Mucosa of gallbladder (tissue), 1 donor: ENCODE measurements around the gene TCF25. TPM values are rescaled to one million over a fixed set of nuclear protein-coding genes. Genes with fewer than 3 reads are reported as not detected.
"Not testable (repeated sequence)": the region's sequence is repeated elsewhere in the genome, so short reads cannot be mapped to it uniquely, and the experiment has no call there.

ENCODE experiments used
- DNase-seq: peaks from one replicate; pipeline ENCODE4 v3.0.0-alpha.2; 2020; ENCODE audit warnings: low spot score
- total RNA-seq: library from RNA; stranded (reverse); gene quantifications from one replicate; pipeline ENCODE4 v1.2.1, GENCODE V29; 2021
- donor health status: DM: no; HTN: no; CAD: no.

The TCF25 gene
- total RNA-seq, 1 donor from 2014 or later, result 175 TPM

DNA sequence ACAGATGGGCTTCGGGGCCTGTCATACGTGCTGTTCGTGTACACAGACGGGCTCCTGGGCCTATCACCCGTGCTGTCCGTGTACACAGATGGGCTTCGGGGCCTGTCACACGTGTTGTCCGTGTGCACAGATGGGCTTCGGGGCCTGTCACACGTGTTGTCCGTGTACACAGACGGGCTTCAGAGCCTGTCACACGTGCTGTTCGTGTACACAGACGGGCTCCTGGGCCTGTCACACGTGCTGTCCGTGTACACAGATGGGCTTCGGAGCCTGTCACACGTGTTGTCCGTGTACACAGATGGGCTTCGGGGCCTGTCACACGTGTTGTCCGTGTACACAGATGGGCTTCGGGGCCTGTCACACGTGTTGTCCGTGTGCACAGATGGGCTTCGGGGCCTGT is 5.7 kb downstream of the TCF25 start:
- not testable (repeated sequence) for DNase-seq

GRCh38 chr16:89880477-89881367 is 7.3 kb downstream of the TCF25 start:
- no peak for DNase-seq

DNA sequence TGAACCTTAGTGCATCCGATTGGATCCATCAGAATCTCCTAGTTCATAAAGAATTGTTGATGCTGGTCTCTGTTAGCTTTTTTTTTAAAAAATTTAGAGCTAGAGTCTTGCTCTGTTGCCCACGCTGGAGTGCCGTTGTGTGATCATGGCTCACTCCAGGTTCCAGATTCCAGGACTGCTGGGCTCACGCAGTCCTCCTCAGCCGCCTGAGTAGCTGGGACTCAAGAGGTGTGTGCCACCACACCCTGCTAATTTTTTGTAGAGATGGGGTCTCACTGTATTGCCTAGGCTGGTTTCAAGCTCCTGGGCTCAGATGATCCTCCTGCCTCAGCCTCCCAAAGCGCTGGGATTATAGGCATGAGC is 8.0 kb downstream of the TCF25 start:
- no peak for DNase-seq

DNA sequence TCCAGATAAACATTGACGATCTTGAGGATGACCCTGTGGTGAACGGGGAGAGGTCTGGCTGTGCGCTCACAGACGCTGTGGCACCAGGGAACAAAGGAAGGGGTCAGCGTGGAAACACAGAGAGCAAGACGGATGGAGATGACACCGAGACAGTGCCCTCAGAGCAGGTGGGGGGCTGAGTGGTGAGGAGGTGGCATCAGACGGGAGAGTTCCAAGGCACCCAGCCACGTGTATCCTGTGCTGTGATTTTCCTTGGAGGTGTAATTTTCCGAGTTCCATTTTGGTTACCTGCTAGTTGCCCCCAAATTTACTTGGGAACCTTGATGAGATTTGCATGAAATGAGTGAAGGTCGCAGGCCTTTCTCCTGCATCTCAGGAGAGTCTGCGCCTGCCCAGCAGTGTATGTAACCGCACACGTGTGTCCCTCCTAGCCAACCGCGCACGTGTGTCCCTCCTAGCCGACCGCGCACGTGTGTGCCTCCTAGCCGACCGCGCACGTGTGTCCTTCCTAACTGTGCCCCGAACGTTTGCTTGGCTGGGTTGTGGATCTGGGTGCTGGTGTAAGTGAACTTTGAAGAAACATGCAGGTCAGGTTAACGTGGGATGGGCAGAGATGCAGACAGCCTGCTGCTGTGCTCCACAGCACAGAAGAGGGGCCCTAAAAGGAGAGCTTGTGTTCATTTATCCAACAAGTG is 10.1 kb downstream of the TCF25 start:
- DNase-seq, result no peak

- no peak for DNase-seq
Observed at GRCh38 chr16:89884041-89884421, 10.6 kb downstream of the TCF25 start.

- no peak for DNase-seq
Observed at GRCh38 chr16:89887243-89887642, 13.9 kb downstream of the TCF25 start.

- no peak for DNase-seq
Observed at GRCh38 chr16:89890200-89890599, 16.8 kb downstream of the TCF25 start.

DNA sequence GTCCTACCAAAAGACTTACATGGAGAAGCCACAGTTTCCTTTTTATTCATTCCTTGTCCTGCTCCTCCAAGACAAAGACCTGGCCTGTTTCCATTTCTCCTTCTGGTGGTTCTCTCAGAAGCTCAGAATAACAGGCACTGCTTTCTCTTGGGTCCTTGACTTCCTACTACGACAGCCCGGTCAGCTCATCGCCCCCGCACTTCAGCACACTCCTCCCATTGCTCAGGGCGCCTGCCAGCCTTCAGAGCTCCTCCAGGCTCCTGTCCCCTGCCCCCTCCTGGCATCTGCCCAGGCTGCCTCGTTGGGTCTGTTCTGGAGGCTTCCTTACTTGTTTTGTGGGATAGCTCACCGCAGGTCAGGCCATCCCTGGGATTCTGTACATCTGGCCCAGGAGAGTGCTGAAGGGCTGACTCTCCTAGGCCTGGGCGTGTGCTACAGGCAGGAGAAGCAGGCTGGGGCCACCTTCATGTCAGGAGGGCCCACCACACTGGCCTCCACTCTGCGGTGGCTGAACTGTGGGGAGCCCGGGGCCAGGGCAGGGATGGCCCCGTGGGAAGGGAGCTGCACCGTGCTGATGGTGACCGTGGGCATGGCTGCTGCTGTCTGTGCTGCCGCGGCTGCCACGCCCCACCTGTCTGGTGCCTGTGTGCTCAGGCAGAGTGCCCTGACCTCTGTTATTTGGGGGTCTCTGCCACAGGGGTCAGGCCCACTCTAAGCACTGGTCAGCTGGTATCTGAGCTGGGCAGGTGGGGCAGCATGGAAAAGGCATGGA is 17.7 kb downstream of the TCF25 start:
- DNase-seq, result no peak

DNA sequence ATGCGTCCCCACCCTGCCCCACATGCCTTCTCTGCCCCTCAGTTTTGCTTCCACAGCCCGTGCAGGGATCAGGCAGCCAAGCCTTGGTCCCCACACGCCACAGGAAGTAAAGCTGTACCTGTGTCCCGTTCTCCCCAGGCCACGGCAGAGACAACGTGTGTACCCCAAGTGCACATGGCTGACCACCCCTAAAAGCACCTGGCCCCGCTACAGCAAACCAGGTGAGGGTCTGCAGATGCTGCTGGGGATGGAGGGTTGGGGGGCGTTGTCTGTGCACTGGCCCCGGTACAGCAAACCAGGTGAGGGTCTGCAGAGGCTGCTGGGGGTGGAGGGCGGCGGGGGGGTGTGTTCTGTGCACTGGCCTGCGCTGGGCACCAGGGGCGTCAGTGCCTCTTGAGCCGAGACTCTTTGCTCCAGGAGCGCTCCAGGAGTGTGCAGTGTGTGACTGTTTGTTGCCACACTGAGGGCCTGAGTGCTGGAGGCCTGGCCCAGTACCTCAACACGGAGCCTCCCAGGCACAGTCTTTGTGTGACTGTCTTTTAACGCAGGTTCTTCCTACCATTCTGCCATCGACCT is 18.8 kb downstream of the TCF25 start:
- DNase-seq, result no peak

DNA sequence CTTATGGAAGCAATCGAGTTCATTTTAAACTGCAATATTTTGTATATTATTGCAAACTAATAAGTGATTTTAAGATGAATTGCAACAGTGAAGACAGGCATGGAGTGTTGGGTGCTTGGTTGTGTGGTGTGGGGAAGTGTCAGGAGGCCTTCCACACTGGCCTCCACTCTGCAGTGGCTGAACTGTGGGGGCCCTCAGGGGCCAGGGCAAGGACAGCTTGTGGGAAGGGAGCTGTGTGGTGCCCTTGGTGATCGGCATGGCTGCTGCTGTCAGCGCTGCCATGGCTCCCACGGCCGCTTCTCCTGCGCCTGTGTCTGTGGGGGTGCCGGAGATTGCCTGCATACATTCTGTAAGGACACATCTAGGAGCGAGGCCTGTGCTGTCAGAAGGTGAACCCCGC is 19.2 kb downstream of the TCF25 start:
- DNase-seq, result no peak

DNA sequence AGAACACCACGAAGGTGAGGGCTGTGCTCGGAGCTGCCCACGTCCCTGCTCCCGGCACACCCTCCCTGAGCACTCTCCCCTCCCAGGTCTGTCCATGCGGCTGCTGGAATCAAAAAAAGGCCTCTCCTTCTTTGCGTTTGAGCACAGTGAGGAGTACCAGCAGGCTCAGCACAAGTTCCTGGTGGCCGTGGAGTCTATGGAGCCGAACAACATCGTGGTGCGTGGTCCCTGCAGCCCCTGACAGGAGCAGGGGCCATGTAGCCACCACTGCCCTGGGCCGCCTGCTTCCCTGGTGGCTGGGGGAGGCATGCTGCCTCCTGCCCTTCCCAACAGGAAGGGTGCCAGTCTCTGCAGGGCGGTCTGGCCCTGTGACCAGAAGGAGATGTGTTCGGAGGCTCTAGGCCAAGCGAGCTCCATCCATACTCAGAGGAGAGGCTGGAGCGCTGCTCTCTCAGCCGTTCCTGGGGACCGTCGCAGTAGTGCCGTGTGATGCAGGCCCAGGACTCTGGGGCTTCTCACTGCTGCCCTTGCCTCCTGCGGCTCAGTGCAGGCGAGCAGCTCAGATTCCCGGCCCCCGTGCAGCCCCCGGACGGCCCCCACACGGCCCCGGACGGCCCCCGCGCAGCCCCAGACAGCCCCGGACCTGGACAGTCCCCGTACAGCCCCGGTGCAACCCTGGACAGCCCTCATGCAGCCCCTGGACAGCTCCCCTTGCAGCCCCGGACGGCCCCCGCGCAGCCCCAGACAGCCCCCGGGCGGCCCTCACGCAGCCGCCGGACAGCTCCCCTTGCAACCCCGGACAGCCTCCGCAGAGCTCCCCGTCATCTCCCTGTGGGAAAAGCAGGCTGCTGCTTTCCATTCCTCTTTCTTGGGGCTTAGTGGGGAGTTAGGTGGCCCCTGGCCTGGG is 20.5 kb downstream of the TCF25 start:
- DNase-seq, result no peak

GRCh38 chr16:89895482-89896250 is 22.3 kb downstream of the TCF25 start:
- DNase-seq, result no peak

GRCh38 chr16:89897204-89897603 is 23.8 kb downstream of the TCF25 start:
- no peak for DNase-seq

- no peak for DNase-seq
Observed at GRCh38 chr16:89898201-89898967, 25.0 kb downstream of the TCF25 start.

- DNase-seq, result no peak
Observed at GRCh38 chr16:89899879-89900481, 26.6 kb downstream of the TCF25 start.

GRCh38 chr16:89900885-89901284 is 27.5 kb downstream of the TCF25 start:
- DNase-seq, result no peak

DNA sequence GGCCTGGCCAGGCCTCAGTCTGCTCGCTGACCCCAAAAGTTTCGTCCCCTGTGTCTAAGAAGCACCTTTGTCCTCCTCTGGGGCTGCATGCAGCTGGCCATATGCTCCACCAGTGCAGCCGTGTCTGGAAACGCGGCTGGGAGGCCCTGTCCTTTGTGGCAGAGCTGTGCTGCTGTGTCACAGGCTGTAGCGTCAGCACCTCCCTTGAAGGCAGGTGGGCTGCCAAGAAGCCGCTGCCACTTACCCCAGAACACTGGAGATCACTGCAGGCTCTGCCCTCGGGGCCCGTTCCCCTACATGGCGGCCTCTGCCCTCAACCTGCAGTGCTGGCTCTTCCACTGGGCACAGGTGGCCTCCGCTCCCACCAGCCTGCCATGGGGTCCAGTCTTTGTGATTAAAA is 29.6 kb downstream of the TCF25 start:
- no peak for DNase-seq

DNA sequence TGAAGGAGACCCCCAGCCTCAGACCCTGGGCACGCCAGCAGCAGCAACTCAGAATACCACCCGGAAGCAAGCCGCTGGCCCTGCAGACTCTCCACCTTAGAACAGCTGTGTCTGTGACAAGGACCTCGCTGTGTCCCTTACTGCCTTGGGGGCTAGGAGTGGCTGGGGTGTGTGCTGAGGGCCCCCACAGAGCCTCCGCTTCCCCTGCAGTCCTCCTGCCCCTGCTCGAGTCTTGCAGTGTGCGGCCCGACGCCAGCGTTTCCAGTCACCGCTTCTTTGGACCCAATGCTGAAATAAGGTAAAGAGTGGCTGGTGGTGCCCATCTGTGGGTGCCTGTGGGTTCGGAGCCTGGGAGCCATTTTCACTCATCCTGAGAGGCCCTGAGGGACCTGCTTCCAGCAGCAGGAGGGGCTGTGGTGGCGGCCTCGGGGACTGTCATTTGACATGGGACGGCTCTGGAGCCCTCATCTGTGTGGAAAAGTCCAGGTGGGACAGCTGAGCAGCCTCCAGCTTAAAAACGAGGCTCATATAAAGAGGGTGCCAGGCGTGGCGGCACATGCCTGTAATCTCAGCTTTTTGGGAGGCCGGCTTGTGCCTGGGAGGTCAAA is 30.6 kb downstream of the TCF25 start:
- DNase-seq, result no peak
